M059J (cell line): ENCODE measurements around the gene CAMKMT. TPM values are rescaled to one million over a fixed set of nuclear protein-coding genes. Genes with fewer than 3 reads are reported as not detected.

Experiments
- DNase-seq: peaks from one replicate; pipeline ENCODE4 v3.0.0-alpha.2; 2012; ENCODE audit warnings: low read depth
- total RNA-seq: library from RNA; depleted of rRNA; stranded (reverse); fragments of >200 nt; shearing (Covaris generic); gene quantifications from 2 replicates; pipeline ENCODE4 v1.2.3, GENCODE V29; 2014

CAMKMT gene
- total RNA-seq, 1 experiment from 2014 or later, result 3.4 TPM

DNA sequence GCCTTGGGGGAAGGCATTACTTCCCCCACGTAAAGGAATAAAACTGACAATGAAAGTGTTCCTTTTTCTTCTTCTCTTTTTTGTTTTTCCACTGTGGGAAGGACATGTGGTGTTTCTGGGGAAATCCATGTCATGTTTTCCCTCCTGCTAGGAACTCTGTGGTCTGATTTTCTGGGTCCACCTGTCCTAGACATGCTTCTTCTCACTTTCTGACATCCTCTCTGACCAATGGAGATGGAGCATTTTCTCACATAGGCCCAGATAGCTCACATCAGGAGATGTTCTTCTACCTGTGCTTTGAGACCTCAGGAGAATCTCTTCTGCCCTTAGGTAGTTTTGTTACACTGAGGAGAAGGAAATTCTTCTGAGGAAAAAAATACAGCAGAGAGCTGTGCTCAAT, 327.8 kb downstream of the CAMKMT start:
- DNase-seq, result no peak

DNA sequence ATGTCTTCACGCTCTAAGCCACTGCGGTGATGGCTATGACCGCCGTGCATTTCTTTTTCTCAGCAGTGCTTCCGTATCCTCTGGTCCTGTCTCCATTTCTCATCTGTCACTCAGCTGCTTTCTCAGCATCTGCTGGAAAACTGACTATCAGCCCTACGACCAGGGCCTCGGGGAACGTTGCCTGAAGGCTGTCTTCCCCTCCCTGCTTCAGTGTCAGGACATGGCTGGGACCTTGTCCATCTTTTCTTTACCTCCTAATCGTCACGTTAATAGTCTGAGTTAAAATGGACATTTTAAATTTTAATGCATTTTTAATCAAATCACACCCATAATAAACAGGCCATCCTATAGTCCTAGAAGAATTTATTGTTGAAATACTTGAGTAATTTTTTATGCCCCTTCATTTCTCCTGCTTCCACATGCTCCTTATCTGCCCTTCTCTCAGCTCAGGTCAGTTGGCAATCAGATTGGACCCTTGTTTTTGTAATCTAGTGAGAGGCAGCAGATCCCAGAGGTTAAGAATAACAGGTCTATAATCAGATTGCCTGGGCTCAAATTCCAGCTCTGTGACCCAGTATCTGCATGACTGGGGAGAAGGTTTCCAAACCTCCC, 329.5 kb downstream of the CAMKMT start:
- DNase-seq, result no peak

DNA sequence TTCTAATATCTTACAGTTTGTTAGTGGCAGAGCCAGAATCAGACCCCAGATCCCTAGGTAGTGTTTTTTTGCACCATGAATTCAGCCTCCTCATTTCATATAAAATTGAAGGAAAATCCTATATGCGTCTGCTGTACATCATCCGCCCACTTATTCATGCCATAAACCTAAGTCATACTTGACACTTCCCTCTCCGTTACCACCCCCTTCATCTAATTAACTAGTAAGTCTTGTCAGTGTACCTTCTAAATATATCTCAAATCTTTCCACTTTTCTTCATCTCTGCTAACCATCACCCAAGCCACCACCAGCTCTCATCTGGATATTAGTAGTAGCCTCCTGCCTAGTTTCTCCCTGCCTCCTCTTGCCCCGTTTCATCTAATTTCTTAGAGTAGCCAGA, 331.1 kb downstream of the CAMKMT start:
- no peak for DNase-seq

GRCh38 chr2:44700824-44701223, 339.1 kb downstream of the CAMKMT start:
- no peak for DNase-seq

GRCh38 chr2:44705356-44705755, 343.6 kb downstream of the CAMKMT start:
- DNase-seq, result no peak

DNA sequence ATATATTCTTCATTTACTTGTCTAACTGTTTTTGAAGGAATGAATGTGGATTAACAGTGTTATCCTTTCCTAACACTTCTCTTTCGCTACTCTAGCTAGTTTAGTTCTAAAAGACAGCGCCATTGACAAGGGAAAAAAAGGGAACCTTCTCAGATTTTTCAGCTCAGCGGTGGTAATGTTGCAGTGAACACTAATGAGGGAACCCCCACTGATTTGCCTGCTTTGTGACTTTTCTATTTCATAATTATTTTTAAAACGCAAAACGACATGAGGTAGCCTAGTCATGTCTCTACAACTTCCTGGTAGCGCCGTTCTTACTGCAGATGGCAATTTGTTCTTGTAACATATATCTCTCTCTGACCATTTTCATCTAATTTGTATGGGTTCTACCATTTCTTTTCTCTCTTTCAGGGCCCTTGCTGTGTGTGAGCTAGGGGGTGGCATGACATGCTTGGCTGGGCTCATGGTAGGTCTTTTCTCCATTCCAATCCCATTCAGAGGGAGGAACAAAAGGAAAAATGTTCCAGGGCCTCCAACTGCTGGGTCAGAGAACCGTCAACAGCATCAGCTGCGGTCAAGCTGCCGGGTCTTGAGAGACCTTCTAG, 344.2 kb downstream of the CAMKMT start:
- DNase-seq, result no peak

GRCh38 chr2:44706681-44707553, 345.2 kb downstream of the CAMKMT start:
- peak; percentile 5 for DNase-seq

GRCh38 chr2:44707945-44708660, 346.4 kb downstream of the CAMKMT start:
- peak; percentile 3 for DNase-seq

- no peak for DNase-seq
Observed at GRCh38 chr2:44708661-44709000, 346.9 kb downstream of the CAMKMT start.

DNA sequence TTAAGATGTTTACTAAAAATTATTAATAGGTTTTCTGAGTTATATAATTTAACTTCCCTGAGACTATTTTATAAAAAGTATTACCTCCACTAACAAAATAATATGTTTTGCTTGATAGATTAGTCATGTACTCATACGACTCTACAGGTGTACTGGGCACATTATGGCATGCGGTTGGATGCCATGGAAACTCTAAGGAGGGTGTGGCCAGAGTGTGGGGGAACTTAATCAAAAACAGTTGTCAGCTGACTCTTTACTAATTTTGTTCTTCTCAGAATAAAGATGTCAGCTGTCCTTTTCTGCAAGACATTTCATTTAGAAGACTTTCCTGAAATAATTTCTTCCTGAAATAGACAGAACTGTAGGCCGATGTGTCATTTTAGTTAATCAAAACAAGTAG, 351.4 kb downstream of the CAMKMT start:
- no peak for DNase-seq

- DNase-seq, result peak; percentile 54
Observed at GRCh38 chr2:44715671-44716081, 353.9 kb downstream of the CAMKMT start.

- no peak for DNase-seq
Observed at GRCh38 chr2:44716131-44716530, 354.4 kb downstream of the CAMKMT start.

DNA sequence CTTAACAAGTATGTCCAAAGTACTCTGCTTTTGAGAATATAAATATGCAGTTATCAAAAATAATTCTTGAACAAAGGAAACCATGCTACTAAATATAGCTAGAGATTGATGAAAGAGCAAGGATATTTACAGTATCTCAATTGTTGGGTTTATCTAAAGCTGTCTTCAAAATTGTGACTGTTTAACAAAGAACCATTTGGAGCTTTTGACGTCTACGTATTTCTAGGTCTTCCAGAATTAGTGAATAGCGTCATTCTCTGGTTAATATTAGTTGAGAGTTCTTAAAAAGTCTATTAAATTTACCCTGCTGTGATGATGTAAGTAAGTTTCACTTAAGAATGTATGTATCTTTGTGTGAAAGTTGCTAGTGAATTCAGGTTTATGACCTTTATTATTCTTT, 356.7 kb downstream of the CAMKMT start:
- DNase-seq, result no peak

DNA sequence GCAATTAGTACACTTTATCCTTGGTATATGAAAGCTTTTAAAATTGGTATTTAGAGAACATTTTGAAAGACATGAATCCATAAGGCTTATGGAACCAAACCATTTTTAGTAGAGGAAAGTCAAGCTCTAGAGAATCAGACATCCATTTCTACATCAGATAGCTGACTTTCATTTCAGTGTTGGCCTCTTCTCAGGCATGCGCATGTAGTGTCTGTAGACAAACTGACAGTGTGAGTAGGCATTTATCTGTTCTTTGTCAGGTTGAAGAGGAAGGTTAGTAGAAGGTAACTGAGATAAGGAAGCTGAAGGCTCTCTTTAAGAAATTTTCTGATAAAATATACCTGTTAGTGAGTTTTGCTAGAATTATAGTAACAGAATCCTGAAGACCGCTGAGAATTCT, 357.8 kb downstream of the CAMKMT start:
- no peak for DNase-seq

DNA sequence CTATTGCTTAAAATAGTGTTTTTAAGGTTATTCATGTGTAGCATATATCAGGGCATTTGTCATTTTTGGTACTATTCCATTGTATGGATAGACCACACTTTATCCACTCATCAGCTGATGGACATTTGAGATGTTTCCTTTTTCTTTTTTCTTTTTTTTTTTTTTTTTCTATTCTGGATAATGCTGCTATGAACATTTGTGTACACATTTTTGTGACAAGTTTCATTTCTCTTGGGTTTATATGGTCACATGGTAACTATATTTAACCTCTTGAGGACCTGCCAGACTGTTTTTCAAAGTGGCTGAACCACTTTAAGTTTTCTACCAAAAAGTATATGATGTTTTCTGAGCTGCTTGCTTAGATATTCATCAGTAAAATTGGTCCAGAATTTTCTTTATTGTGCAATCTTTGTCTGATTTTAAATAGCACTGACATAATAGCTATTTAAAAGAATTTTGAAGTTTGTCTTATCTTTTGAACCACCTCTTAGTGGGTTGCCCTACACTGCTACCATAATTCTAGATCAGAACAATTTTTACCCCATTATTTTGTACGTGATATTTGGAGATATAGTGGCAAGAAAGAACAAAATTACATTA, 360.4 kb downstream of the CAMKMT start:
- no peak for DNase-seq

DNA sequence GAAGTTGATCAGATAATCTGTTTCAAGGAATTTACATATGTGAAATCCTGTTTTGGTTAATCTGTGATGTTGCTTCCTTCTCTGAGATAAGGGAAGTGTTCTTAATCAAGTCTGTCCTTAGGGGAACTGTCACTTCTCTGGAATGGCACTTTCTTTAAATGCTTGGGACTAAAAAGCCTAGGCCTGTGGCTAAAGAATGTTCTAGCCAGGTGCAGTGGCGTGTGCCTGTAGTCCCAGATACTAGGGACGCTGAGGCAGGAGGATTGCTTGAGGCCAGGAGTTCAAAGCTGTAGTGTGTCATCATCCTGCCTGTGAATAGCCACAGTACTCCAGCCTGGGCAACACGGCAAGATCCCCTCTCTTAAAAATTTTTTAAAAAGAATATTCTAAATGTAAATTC, 362.2 kb downstream of the CAMKMT start:
- no peak for DNase-seq

- no peak for DNase-seq
Observed at GRCh38 chr2:44730593-44730992, 368.8 kb downstream of the CAMKMT start.

GRCh38 chr2:44731505-44731904, 369.8 kb downstream of the CAMKMT start:
- no peak for DNase-seq

DNA sequence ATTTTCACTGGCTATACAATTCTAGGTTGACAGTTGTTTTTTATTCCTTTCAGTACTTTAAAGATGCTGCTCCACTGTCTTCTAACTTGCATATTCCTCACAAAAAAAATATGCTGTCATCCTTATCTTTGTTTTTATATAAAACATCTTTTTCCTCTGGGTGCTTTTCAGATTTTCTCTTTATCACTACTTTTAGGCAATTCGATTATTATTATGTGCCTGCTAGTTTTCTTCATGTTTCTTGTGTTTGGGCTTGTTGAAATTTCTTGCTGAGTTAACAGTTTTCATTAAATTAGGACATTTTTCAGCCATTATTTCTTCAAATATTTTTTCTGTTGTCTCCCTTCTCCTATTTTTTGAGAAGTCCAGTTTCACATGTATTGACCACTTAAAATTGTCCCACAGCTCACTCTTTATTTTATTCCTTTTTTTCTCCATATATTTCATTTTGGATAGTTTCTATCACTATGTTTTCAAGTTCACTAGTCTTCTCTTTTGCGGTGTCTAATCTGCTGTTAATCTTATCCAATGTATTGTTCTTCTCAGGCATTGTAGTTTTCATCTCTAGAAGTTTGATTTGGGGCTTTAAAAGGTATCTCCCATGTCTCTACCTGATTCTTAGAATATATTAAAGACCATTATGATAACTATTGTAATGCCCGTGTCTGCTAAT, 374.7 kb downstream of the CAMKMT start:
- DNase-seq, result no peak

GRCh38 chr2:44740678-44741077, 378.9 kb downstream of the CAMKMT start:
- peak; percentile 42 for DNase-seq

DNA sequence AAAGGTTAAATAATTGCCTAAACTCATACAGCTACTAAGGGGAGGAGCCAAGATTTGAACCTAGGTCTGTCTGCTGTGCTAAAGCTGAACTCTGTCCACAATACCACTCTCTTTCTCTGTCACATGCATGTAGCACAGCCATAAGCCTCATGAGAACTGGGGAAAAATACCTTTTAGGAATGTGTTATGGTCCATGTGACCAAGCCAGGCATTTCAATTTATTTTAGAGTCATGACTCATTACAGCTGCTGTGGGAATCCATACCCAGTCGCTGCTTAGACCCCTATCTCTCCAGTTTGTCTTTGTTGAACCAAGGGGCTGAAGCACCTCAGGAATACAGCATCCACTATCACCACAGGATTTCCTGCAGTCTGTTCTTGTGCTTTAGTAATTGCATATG, 379.8 kb downstream of the CAMKMT start:
- DNase-seq, result peak; percentile 12
